H1 (cell line): ENCODE data around the gene KRTAP12-4.

Experiments
- CHD2 ChIP-seq: IDR thresholded peaks from 2 replicates; pipeline ENCODE4 v1.6.1; 2012; ENCODE audit warnings: low read length, improper control_type of control experiment
- CTCF ChIP-seq, 3 experiments: IDR thresholded peaks; 1 replicate in 2 of 3; 2 replicates in 1 of 3; pipeline versions ENCODE4 v1.5.1 to v1.6.1; 2011; ENCODE audit warnings: low read length in 3 of 3, mild to moderate bottlenecking in 3 of 3, inconsistent platforms in 2 of 3, low read depth in 1 of 3, moderate library complexity in 1 of 3; ENCODE audit not compliant: insufficient read depth in 1 of 3; ENCODE audit errors: control extremely low read depth in 1 of 3
- JUND ChIP-seq: IDR thresholded peaks from 2 replicates; pipeline ENCODE4 v1.6.1; 2011; ENCODE audit warnings: mild to moderate bottlenecking, improper control_type of control experiment, low read length
- POLR2A ChIP-seq, 2 experiments: IDR thresholded peaks; 1 replicate in 1 of 2; 2 replicates in 1 of 2; pipeline ENCODE4 v1.6.1; 2011; ENCODE audit warnings: low read depth in 2 of 2, low read length in 2 of 2, mild to moderate bottlenecking in 2 of 2; ENCODE audit errors: control extremely low read depth in 1 of 2
- RAD21 ChIP-seq, 2 experiments: IDR thresholded peaks in 1 of 2; conservative IDR thresholded peaks in 1 of 2; 2 replicates each; pipeline ENCODE4 v1.6.1; 2011; ENCODE audit warnings: low read depth in 2 of 2, low read length in 2 of 2, improper control_type of control experiment in 1 of 2, inconsistent platforms in 1 of 2, mild to moderate bottlenecking in 1 of 2, moderate library complexity in 1 of 2
- TBP ChIP-seq: IDR thresholded peaks from 2 replicates; pipeline ENCODE4 v1.6.1; 2011; ENCODE audit warnings: low read depth, low read length, improper control_type of control experiment
- TCF12 ChIP-seq: IDR thresholded peaks from 2 replicates; pipeline ENCODE4 v1.6.1; 2011; ENCODE audit warnings: low read depth, mild to moderate bottlenecking, low read length

DNA sequence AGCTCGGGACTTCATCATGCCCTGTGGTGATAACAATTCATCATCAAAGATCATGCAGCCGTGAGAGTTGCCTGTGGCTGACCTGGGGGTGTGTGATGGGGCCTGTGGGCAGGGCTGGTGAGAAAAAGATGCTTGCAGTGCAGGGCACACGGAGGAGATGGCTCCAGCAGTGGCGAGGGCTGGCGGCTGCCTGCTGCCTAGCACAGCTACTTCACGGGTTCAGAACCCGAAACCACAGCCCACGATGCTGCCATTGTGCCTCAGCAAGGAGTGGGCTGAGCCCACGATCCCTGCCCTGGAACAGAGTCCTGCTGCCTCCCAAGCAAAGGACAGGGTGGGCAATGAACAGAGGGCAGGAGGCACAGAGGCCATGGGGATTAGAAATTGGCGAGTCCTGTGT lies 28.2 kb downstream of the KRTAP12-4 start:
- TF ChIP-seq TBP (no peak), TCF12 (no peak), CTCF (IDR thresholded peaks at IDR 0.05; ENCODE audit: control extremely low read depth in 1 of 3, insufficient read depth in 1 of 3, low read depth in 1 of 3, low read length in 3 of 3) (no peak), JUND (no peak), POLR2A (IDR thresholded peaks at IDR 0.05; ENCODE audit: control extremely low read depth in 1 of 2, low read depth in 2 of 2, low read length in 2 of 2) (no peak), RAD21 (IDR thresholded peaks at IDR 0.05 in 1 of 2, conservative IDR thresholded peaks at IDR 0.05 in 1 of 2; ENCODE audit: low read depth in 2 of 2, low read length in 2 of 2) (no peak), CHD2 (no peak)
